RKO (cell line): ENCODE data around the gene RAB40C.

Experiments used
- DNase-seq: peaks from one replicate; pipeline ENCODE4 v3.0.0-alpha.2; 2016; ENCODE audit warnings: low spot score

The RAB40C gene

GRCh38 chr16:632486-633335 is 42.8 kb downstream of the RAB40C start:
- no peak for DNase-seq

DNA sequence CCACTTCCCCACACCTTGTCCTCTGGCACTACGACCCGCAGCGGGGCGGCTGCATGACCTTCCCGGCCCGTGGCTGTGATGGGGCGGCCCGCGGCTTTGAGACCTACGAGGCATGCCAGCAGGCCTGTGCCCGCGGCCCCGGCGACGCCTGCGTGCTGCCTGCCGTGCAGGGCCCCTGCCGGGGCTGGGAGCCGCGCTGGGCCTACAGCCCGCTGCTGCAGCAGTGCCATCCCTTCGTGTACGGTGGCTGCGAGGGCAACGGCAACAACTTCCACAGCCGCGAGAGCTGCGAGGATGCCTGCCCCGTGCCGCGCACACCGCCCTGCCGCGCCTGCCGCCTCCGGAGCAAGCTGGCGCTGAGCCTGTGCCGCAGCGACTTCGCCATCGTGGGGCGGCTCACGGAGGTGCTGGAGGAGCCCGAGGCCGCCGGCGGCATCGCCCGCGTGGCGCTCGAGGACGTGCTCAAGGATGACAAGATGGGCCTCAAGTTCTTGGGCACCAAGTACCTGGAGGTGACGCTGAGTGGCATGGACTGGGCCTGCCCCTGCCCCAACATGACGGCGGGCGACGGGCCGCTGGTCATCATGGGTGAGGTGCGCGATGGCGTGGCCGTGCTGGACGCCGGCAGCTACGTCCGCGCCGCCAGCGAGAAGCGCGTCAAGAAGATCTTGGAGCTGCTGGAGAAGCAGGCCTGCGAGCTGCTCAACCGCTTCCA is 43.6 kb downstream of the RAB40C start:
- no peak for DNase-seq

- DNase-seq: no peak
Observed at GRCh38 chr16:634051-634670, 44.3 kb downstream of the RAB40C start.

GRCh38 chr16:634996-635395 is 45.1 kb downstream of the RAB40C start:
- no peak for DNase-seq

DNA sequence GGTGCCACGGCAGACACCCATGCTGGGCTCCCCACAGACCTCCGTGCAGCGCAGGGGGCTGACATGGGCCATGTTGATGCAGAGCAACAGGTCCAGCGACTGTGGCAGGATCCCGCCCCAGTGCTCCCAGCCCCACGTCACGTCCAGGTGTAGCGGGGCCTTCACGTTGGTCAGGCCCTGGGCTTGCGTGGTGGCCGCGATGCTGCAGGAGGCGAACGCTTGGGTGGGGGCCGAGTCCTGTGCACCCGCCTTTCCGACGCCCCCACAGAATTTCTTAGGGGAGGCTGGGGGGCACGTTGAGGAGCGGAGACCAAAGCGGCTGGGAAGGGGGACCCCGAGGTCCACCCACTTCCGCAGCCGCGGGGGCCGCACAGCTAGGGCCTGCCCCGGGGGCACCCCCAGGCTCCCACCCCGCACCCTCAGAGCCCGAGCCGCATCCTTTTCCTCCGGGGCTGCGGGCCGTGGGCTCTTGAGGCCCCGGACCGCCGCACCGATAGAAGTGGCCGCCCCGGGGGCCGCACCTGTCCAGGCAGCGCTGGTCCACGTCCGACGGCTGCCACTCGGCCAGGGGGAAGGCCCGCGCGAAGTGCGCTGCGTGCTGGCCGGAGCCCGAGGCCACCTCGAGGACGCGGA is 45.8 kb downstream of the RAB40C start:
- no peak for DNase-seq

DNA sequence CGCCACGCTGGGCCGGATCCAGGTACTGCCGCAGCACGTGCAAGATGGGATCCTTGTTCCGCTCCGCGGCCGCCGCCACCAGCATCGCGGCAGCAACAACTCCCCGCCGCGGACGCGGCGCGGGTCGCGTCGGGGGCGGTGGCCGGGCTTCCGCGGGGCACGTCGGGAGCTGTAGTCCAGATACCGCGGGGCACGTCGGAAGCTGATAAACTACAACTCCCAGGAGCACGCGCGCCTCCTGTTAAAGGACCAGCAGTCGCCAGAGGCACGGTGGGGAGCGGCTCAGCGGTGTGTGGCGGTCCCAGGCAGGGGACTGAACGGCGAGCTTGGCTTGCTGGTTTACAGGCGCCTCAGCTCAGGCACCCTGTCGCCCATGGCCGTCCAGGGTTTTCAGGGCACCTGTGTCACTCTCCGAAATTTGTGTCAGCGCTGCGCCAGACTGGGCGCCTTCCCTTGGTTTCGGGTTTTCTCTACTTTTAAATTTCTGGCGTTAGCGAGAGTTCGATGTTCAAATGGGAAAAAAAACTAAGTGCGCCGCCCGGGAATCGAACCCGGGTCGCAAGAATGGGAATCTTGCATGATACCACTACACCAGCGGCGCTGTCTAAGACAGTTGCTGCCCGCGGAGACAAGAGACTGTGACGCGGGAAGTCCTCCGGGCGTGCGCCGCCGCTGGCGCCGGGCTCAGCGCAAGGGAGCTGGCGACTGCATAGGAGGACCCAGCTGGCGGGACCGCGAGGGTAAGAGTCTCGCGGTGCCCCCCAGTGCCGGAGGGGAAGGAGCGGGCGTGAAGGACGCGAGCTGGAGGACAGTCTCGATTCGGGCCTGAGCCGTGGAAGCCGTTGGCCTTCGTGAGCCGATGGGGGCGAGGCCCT is 46.6 kb downstream of the RAB40C start, which contains the start of gene METTL26:
Gene METTL26 (minus strand): TSS at position 100 of the 875 bp plus-strand sequence. CDS start 15 bp downstream, at position 85.
- peak; percentile 95 for DNase-seq

- no peak for DNase-seq
Observed at GRCh38 chr16:637081-638018, 47.5 kb downstream of the RAB40C start.

- DNase-seq: no peak
Observed at GRCh38 chr16:638034-638543, 48.2 kb downstream of the RAB40C start.

DNA sequence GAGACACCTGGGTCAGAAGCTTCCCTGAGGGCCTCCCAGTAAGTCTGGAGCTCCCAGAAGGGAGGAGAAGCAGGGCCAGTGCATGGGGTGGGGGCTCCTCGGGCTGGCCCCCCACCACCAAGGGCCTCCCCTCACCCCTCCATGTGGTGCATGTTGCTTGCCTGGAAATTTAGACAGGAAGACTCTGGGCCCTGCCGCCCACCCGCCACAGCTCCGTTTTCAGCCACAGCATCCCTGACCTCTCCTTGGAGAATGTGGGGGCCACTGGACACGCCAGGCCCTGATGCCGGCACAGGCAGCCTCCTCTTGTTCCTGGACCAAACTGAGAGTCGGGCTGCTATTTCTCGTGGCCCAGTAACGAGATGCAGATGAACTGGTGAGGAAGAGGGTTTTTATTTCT is 49.0 kb downstream of the RAB40C start:
- DNase-seq: no peak

GRCh38 chr16:640614-641013 is 50.7 kb downstream of the RAB40C start:
- DNase-seq: no peak

GRCh38 chr16:641326-642188 is 51.7 kb downstream of the RAB40C start, which contains the start of gene MCRIP2:
MCRIP2 (plus strand) TSS chr16:641828; CDS start chr16:641992, 164 bp downstream.
- DNase-seq: peak; percentile 90

DNA sequence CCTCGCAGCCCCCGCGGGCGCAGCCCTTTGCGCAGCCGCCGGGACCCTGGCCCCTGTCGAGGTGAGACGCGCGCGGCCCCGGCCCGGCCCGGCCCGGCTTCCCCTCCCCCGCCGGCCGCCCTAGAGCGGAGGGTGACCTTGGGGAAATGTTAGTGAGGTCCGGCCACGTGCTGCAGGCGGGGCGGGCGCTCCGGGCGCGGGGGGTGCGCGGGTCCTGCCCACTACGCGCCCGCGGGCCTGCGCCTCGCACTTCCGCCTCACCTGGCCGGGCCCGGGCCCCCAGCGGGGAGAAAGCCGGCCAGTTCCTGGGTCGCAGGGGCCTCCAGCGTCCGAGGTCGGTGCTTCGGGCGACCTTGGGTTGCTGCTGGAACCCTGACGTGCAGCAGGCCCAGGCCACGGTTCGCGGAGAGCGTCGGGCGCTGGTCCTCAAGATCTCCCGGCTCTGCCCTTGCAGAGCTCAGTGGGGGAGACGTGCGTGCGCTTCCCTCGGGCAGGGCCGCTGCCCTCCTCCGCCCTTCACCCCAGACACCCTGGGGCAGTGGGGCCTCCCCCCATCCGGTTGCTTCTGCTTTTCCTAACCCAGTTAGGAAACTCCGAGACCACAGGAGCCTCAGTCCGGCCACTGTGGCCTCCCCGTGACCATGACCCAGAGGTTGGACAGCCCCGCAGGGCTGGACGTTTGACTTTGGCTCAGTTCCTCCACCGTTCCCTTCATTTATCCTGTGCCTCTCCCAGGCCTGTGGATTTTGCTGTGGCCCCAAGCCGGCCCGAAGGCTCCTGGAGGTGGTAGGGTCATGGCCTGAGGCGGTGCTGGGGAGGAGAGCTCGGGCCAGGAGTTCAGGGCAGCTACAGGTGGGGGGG is 52.6 kb downstream of the RAB40C start:
- peak; percentile 55 for DNase-seq

DNA sequence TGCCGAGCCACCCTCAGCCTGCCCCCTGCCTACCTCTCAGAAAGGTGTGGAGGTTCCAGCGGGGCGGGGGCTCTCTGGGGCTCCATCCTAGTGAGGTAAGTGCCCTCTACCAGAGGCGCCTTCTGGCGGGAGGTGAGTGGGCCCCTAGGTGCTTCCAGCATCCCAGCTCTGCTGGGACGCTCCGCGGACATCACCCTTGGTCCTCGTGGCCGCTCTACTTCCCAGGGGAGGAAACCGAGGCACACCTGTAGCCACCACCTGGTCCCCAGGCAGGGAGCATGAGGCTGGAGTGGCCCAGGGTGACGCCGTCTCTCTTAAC is 53.1 kb downstream of the RAB40C start:
- DNase-seq: no peak

DNA sequence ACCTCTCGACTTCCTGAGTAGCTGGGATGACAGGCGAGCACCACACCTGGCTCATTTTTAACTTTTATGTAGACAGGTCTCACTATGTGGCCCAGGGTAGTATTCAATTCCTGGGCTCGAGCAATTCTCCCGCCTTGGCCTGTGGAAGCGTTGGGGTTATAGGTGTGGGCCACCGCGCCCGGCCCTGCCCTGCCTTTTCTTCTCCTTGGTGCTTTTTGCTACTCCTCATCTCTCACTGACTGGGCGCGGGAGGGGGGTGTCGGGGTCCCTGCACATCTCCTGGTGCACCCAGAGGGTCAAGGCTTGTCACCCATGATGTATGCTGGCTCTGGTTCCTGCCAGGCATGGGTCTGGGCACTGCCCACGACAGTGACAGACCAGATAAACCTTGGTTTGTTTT is 54.7 kb downstream of the RAB40C start:
- DNase-seq: no peak

DNA sequence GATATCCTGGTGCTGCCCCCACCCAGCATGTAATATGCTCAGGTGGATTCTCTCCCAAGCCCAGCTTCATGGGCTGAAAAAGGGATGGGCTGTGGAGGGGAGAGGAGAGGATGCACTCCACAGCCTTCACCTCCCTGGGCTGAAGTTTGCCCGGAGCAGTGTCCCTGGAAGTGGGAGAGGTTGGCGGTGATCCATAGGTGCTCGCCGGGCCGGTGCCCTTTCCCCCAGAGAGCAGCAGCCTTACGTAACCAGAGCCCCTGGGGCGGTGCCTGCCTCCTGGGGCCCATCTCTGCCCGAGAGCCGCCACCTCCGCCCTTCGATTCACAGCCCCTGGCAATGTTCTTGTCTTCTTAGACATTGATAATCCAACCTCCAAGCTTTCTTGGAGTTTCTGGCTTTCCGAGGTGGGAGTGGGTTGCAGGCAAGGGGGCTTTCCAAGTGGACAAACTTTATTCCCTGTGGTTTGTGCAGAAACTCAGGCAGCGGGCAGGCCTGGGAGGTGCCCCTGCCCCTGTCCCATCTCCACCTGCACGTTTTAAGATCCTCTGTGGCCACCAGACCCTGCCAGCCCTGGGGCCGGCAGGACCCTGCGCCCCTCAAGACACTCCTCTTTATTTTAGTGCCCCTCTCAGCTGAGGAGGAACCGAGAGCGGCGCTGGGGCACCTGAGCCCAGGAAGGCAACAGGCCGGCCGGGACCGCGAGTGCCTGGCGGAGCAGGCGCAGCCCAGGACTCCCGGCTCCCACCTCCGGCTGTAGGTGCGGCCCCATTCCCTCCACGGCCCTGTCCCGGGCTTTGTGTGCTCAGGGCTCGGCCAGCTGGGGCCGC is 56.2 kb downstream of the RAB40C start:
- DNase-seq: no peak

DNA sequence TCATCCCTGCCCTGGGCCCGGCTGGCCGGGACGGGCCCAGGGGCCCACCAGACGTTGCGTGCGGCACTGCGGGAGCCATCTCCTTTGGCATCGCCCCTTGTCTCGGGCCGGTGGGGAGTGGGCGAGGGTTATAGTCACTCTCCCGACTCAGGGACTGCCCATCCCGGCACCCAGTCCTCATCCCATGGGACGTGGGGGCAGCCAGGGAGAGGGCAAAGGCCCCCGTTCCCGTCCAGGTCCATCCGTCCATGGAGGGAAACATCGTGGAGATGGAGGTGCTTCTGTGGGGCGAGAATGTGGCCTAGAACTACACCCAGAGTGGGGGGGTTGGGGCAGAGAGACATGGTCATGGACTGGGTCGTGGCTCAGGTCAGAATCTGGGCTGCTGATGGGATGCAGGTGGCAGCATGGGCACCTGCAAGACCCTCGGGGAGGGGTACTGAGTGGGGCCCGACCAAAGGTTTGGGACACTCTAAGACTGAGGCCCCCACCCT is 56.9 kb downstream of the RAB40C start:
- no peak for DNase-seq
